NCI-H187 (cell line): ENCODE data around the gene ASTN2.
"Not testable (repeated sequence)": the region's sequence is repeated elsewhere in the genome, so short reads cannot be mapped to it uniquely, and the experiment has no call there.

Source experiments
- DNase-seq, 2 experiments: peaks; one replicate each; lab custom pipeline; 2025; lab: John Stamatoyannopoulos, UW

The ASTN2 gene

DNA sequence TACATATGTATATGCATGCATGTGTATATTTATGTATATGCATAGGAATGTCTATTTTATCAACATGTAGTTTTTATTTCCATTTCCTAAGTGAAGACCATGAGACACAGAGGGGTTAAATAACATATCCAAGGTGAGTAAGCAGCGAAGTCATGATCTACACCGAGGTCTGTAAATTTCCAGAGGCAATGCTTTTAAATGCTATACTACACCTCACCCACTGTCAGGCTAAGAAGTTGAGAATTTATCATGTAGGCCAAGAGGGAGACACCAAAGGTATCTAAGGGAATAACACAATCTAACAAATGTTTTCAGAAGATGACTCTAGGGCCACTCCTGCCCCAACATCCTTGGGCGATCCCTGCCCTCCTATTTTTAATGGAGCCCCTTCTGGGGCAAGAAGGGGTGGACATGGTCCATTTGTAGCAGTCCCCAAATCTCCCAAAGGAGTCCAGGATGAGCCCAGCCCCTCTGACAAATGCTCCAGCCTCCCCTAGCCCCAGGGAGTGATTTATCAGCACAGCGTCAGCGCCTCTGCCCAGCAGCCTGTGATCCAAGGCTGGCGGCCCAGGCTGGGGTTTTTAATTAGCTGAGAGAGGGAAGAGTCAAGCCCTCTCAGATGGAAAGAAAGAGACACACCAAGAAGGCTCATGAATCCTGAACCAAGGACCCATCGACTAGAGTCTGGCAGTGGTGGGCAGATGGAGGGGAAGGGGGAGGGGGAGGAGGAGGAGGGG lies 339.9 kb downstream of the ASTN2 start:
- no peak for DNase-seq

DNA sequence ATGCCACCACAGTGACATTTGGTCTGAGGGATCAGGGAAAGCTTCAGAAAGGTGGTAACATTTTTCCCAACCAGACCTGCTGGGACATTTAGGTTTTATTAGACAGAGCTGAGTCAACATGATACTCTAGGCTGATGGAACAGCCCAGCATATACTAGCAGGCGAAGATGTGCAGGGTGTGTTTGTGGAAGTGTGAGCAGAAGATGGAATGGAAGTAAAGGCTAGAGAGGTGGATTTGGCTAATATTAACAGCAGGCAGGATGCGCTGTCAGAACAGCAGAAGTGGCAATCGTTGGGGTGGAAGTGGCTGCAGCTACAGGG lies 340.6 kb downstream of the ASTN2 start:
- DNase-seq: no peak

DNA sequence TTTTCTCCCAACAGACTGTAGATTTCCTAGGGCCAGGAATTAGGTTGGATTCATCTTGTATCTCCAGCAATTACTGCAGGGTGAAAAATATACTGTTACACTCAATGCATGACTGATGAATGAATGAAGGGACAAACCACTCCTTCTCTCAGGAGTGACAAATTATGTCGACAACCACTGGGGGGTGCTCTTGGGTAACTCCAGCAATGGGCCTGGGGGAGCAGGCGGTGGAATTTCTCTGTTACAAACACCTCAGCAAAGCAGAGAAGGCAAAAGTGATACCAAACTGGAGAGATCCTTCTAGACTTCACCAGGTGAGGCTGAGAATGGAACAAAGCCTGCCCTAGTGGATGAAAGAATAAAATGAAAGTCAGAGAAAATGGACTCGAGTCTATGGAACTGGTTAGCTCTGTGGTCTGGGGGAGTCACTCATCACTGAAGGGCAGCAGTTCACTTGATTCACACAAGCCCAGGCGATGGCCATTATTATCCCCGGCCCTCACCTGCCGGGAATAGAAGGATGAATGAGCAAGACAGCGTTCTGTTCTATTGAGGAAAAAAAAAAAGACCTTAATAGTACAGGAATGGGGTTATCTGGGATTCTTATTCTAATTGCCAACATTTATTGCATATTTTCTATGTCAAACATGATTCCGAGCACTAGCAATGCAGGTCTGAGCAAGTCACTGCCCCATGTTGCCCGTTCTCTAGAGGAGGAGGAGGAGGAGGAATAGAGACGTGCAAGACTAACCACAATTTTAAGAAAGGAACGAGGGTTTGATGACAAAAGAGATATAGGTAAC lies 341.1 kb downstream of the ASTN2 start:
- no peak for DNase-seq

DNA sequence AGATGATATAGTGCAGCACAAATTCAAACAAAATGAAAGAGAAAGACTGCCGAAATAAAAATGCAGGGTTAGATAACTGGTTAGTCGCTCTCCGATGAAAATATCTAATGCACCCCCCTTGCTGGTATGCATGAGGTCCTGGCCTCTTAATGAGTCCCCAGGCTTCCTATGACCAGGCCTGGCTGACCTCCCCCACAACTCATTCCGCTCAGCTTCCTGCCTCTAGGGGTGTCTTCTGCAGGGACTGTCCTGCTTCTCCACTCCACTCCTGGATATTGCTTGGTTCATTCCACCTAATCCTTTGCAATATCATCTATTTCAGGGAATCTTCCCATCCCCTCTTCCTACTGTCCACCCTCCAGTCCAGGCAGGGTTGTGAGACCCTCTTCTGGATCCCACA lies 341.8 kb downstream of the ASTN2 start:
- no peak for DNase-seq

DNA sequence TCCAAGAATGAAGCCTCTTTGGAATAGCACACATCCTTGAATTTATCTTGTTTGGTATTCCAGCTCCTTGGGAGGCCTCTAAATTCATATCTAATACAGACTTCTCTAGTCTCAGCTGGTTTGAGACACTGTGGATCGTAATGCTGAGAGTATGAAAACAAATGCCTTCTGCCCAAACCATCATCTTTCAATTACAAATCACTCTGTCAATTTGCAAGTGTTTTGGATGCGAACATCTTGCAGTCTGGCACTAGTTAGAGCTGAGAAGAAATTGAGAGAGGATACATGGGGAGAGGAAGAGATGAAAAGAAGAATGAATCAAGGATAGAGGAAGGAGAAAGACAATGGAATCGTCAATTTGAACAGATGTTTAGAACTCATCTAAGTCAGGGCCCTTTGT lies 342.6 kb downstream of the ASTN2 start:
- DNase-seq: no peak

DNA sequence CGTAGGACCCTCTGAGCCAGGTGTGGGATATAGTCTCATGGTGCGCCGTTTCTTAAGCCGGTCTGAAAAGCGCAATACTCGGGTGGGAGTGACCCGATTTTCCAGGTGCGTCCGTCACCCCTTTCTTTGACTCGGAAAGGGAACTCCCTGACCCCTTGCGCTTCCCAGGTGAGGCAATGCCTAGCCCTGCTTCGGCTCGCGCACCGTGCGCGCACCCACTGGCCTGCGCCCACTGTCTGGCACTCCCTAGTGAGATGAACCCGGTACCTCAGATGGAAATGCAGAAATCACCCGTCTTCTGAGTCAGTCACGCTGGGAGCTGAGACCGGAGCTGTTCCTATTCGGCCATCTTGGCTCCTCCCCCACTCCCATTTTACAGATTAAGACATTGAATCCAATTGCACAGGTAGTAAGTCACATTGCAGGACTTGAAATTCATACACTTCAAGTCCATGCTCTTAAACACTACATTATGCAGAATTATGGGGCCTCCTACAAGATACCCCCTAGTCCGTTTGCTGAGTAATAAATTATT lies 343.1 kb downstream of the ASTN2 start:
- not testable (repeated sequence) for DNase-seq

DNA sequence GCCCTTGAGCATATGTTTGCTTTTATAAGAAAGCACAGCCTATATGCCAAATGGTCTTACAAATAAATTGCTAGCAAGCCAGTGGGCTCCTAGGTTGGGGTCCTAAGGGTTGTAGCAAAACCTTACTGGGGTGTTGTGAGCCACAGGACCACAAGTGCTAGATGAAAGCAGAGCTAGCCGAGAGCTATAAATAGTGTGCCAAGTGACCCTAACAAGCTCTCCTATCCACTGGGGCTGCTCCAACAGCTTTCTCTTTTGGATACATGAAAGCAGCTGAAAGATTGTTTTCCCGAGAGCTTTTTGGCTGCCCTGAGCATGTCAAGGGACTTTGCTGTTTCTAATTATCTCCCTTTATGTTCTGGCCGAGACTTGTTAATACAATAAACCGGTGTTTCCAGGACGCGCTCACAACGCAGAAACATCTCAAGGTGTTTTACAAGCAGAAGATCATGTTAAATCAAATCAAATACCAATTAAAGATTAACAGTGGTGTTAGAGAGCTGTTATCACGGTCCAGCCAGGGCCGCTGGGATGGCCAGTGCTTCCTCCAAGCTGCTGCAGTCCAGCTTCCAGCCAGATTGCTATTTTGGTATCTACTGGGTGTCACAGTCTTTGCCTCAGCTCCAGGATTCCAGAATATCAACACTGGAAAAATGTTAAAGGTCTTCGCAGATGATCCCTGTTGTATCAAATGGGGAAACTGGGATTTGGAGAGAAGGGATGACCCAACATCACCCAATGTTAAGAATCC lies 351.0 kb downstream of the ASTN2 start:
- DNase-seq: no peak

DNA sequence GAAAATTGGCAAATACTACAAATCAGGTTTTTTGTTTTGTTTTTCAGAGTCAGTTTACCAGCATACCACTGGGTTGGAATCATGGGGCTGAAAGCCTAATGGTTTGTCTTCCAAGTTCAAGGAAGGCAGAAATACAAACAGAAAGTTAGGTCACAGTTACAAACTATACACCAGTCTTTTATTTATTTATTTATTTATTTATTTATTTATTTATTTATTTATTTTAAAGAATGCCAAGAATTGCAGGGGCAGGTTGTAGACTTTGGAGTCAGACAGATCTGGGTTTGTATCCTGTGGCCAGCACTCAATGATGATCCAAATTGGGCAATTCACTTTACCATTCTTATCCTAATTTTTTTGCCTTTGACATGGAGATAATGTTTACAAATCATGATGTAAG lies 353.9 kb downstream of the ASTN2 start:
- no peak for DNase-seq

DNA sequence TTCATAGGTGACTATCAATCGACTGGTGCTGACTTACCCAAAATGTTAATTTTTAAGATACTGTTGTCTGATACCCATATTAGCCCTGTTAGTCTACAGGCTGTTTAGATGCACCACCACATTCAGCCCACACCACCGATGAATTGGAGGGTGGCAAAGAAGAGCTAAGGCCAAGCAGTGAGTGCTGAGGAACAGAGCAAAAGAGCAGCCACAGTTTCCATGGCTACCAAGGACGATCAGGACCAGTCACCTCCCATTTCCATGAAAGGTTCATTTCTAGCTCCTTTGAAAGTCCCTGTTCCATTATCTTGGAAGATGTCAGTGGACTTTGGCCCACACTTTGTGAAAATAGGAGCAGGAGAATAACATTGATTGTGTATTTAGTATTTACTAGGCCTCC lies 364.9 kb downstream of the ASTN2 start:
- no peak for DNase-seq

DNA sequence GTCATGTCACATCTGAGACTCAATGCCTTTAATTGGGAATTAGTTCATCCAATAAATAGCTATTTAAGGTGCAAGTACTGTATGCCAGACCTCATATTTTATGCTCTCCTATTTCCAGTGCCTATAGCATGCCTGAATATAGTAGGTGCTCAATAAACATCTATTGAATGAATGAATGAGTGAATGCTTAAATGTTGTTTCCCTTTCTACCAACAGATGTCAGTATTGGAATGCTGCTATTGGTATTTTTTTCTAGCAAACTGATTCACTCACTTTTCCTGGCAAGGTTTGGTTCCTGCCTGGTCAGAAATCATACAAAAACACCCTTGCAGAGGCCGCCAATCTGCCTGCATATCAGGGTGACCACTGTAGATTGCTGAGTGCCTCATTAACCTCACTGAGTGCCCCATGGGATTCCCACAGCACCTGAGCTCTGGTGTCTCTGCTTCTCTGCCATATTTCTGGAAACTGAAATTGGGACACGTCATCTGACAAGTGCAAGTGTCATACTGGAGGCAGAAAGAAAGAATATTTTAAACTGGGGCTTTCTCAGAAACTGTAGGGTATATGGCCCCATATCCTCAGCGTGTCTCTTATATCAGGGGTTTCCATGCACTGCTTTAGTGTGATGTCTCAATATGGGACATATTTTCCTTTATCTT lies 368.1 kb downstream of the ASTN2 start:
- no peak for DNase-seq

DNA sequence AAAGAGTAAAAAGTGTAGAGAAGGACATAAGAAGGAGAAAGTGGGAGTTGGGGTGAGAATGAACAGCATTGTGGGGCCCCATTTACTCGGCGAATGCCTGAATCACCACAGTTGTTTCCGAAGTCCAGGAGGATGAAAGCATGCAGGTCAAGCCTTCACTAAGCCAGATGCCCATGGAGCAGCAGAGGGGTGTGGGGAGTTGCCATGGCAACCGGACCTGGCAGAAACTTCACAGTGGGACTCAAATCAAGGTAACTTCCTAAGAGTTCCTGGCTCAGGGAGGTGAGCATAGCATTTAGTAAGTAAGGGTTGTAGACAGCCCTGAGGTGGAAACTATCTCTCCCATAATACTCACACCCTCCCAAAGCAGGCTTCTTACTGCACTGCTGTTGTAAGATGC lies 370.6 kb downstream of the ASTN2 start:
- no peak for DNase-seq

DNA sequence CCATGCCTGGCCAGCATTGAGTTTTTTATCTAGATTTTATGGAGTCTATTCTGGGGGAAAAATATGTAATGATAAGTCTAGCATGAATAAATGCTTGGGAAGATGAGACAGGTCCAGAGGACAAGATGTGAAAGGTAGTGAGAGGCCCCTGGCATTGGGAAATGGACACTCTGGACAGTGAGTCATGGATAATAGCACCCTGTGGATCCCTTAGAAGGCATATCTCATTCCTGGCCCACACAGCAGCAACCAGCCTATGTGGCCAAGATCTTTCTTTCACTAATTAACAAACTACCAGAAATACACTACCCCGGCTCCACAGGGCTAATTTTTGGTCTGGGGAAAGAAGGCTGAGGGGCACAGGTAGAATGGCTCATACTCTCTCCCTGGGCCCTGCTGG lies 371.7 kb downstream of the ASTN2 start:
- DNase-seq: no peak

DNA sequence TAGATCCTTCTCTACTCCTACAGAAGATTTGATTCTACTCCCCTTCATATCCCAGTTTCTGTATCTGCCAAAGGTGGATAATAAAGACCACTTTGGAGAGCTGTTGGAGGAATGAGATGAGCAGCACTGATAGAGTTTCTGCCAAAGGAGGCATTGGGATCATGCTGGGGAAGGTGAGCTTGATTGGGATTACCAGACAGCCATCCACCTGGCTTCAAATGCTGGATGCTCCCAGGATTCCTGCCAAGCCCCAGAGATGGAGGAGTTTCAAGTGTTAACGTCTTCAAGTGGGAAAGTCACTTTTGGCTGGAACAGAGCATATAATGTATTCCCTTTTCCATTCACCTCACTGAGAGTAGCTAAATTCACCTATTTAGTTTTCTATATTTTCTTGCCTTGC lies 379.3 kb downstream of the ASTN2 start:
- no peak for DNase-seq

DNA sequence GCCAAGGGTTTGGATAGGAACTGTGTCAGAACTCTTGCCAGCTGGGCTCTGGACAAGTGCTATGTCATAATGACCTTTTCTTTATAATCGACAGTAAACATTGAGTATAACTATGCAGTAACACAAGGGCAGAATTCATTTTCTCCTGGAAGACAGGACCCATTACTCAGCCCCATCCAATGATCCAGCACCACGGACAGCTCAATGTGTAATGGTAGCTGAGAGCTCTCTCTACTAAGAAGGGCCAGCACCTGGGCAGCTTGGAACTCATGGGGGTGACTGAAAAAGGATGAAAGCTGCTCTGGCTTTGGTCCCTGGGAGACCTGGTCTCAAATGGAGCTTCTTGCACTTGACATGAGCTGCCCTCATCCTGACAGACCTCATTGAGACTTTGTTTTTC lies 380.0 kb downstream of the ASTN2 start:
- DNase-seq: no peak

DNA sequence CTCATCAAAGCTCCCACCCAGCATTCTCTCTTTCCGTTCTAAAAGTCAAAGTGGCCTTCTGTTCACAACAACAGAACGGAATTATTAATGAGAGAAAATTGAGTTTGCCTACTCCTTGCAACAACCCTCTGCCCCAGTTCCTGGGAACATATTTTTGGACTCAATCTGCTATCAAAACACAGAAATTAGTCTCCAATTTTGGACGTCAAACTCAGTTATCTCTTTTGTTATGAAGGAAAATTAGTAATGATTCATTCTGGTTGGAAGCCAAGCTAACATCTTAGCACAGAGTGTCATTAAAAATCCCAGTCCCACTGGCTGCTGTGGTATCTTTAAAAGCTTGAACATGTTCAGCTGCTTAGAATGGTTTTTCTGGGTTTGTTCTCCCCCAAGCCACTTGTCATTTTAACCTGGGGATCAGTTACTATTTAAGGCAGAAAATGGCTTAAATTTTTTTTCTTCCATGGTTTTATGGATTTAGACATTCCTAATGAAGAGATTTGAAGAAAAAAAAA lies 384.5 kb downstream of the ASTN2 start:
- no peak for DNase-seq

DNA sequence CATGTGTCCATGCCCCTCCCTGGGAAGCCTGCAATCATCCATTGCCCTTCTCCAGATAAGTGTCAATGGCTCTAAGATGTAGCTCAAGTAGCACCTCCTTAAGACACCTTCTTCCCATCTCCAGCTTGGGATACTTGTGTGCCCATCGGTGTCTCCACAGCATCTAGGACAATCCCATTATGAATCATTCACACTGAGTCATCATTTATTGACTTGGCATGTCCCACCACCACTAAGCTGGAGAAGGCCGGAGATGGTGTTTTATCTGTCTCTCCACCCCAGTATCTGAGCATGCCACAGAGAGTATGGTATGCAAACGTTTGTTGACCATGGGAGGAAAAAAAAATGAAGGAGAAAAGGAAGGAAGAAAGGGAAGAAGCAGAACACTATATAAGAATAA lies 385.5 kb downstream of the ASTN2 start:
- DNase-seq: no peak

DNA sequence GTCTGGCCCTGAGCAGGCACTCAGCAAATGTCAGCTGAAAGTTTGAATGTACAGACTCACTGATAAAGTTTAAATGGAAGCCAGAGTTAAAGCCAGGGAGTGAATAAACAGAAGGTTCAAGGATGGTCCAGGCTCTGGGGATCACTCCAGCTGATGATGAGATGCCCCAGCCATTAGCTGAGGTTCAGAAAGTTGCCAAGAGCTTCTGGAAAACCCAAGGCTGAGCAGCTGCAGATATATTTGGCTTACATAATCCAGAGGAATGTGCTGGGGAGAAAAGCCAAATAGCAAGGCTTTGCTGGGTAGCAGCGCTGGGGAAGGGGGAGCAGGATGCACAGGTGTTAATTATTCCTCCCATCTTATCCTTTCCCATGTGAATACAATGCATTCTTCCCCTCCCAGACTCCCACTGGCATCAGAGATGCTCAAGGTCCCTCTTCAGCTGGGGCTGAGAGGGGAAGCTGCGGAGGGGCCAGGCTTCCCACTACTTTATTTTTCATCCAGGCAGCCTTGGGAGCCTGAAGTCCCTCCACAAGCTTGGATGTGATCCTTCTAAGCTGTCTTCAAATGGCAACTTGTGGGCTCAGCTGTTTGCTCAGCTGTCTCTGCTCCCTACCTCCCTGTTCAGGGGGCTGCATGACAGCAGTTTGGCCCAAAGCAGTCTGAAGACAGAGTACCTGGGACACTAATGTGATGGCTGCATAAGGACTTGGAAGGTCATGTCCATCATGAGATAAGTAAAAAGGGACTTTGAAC lies 386.6 kb downstream of the ASTN2 start:
- DNase-seq: no peak

DNA sequence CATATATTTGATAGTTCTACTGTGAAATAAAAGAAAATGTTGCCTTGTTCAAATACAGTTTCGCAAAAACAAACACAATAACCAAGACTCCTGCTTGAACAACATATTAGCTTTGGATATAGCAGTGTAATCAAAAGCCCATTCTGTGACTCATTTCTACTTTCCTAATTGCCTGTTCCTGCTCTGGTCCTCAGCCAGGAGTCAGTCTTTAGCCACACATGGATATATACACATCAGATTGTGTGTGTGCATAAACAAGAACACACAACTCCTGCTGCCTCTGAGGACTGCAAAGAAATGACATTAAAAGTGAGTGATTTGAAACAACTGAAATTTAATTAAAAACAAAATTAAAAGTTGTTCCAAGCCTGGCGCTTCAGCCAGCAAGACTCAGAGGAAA lies 393.0 kb downstream of the ASTN2 start:
- DNase-seq: no peak

DNA sequence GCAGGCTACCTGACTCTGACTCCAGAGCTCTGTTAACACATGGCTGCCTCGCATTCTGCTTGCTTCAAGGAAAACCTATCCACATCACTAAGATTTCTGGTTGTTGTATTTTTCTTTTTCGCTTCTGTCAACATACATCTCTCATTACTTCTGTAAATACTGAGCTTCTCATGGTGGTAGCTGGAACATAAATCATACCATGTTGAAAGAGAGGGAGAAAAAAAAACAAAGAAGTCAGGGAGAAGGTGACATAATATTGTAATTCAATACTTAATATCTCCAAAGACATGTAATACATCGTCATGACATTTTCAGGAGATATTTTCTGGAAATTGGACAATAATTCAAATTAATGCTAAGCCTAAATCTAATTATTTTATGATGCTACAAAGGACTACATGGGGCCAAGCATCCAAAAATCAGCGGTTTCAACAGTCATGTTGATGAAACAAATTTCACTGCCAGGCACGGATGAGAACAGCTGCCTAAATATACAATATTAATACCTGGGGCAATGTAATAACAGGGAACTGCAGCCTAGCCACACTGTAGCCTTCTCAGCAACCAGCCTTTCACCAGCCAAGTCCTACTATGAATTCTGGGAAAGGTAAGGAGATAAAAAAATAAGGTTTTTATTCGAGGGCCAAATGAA lies 395.8 kb downstream of the ASTN2 start:
- no peak for DNase-seq

DNA sequence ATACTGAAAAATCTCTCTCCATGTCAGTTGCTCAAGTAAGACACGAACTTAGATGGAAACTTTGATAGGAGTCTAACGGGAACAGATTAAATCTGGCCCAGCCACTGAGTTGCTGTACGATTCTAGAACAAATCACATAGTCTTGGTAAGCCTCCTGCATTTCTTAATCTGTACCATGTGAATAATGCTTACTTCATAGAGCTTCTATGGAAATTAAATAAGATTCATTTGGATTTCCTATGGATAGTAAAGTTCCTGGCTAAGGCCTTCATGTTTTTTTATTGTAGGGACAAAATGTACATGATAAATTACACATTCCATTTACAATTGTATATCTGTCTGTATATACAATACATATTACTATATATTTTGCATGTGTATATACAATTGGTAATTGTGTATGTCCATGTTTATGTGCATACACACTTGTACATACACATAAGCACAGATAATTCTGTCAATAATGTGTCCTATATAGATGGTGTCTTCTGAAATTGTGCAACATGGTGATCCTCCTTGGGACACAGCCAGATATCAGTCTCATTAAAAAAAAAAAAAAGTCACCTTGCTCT lies 397.4 kb downstream of the ASTN2 start:
- DNase-seq: no peak
